GM12892 (cell line): ENCODE measurements around the gene KRT85.
"Not testable (repeated sequence)": the region's sequence is repeated elsewhere in the genome, so short reads cannot be mapped to it uniquely, and the experiment has no call there.

ENCODE experiments used
- DNase-seq: peaks from one replicate; pipeline ENCODE4 v3.0.0; 2011; ENCODE audit not compliant: insufficient read length
- FAIRE-seq: peaks from 2 replicates; lab custom pipeline; 2011; peaks lifted over from hg19 to GRCh38; lab: Jason Lieb, UNC
- POLR2A ChIP-seq: IDR thresholded peaks from 2 replicates; pipeline ENCODE4 v1.6.1; 2011; ENCODE audit warnings: low read depth, low read length, control low read depth
- POLR2AphosphoS5 ChIP-seq: IDR thresholded peaks from 2 replicates; pipeline ENCODE4 v1.6.1; 2011; ENCODE audit warnings: low read depth, low read length, control low read depth
- TAF1 ChIP-seq: IDR thresholded peaks from 2 replicates; pipeline ENCODE4 v1.6.1; 2011; ENCODE audit warnings: low read depth, mild to moderate bottlenecking, control low read depth, low read length, borderline replicate concordance

The KRT85 gene

GRCh38 chr12:52327052-52327829 lies 40.0 kb downstream of the KRT85 start:
- DNase-seq (peak; percentile 70), FAIRE-seq (peak; percentile 84)
- TF ChIP-seq POLR2A (no peak), POLR2AphosphoS5 (no peak), TAF1 (no peak)

GRCh38 chr12:52324153-52324444 lies 43.2 kb downstream of the KRT85 start:
- TF ChIP-seq POLR2A (no peak), POLR2AphosphoS5 (no peak), TAF1 (no peak)
- FAIRE-seq (no peak), DNase-seq (no peak)

DNA sequence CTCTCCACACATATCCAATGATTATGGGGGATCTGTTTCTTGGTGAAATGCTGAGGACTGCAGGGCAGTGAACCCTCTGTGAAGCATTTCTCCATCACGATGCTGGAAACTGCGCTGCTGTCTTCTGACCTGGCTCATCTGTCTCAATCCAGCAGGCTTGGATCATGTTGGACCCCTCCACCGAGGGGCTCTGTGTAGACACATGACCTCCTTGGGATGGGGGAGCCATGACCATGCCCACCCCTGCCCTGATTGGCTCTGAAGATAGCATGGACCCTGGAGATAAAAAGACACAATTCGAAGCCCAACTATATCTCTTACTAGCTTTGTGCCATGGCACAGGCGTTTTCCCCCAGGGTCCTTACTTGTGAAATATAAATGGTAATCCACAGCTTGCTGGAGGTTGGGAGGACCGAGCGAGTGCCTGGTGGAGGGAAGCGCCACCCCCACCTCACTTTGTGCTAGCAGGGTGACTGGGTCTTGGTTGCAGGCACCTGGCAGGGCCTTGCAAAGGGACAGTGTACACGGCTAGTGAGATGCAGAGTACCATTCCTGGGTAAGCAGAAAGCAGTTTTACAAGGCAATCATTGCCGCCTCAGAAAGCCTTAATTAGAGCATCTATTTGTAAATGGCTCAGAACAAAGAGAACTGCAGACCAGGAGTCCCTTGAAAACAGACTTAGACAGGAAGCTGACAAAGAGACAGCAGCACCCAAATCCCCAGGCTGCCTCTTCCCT lies 43.7 kb downstream of the KRT85 start:
- TF ChIP-seq POLR2AphosphoS5 (no peak), POLR2A (no peak), TAF1 (no peak)
- no peak for FAIRE-seq

GRCh38 chr12:52323001-52323400 lies 44.3 kb downstream of the KRT85 start:
- DNase-seq (no peak), FAIRE-seq (no peak)
- no peak for TF ChIP-seq POLR2A
- TF ChIP-seq POLR2AphosphoS5 = no peak
- TF ChIP-seq TAF1 = no peak

More for the DNA sequence above, 43.7 kb downstream of the KRT85 start:
- no peak for DNase-seq

DNA sequence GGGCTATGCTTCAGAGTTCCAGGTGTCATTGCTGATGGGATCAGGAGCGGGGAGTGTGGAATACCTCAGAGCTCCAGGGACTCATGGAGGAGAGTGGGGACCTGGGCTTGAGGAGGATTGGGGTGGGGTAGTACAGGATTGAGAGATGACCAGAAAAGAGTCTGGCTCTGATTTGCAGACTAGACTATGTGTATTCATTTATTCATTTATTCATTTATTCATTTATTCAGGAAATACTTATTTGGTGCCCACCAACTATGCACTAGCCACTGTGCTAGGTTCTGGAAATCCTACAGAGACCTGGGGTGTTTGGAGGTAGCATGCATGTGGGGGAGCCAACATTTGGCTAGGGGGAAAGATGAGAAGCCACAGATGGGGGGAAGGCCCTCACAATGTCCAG lies 45.2 kb downstream of the KRT85 start:
- DNase-seq (no peak), FAIRE-seq (no peak)
- TF ChIP-seq POLR2A (no peak), POLR2AphosphoS5 (no peak), TAF1 (no peak)

DNA sequence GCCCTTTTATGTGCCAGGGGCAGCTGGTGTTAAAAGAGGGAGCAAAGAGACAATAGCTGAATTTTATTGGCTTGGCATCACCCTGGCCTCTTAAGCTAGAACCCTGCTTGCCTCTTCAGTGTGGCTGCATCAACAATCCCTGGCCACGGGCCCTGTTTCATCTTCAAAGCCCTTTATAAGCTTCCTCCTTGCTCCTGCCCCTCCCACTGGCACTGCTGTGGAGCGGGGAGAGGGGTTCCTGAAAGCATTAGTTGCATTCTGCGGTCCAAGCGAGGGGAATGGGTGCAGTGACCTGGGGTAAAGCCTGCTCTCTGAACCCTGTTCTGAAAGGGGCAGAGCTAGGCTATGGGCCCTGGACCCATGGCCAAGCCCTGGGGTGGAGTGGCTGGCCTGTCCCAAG lies 45.9 kb downstream of the KRT85 start:
- no peak for DNase-seq
- TF ChIP-seq POLR2AphosphoS5 (no peak), POLR2A (no peak), TAF1 (no peak)
- no peak for FAIRE-seq

DNA sequence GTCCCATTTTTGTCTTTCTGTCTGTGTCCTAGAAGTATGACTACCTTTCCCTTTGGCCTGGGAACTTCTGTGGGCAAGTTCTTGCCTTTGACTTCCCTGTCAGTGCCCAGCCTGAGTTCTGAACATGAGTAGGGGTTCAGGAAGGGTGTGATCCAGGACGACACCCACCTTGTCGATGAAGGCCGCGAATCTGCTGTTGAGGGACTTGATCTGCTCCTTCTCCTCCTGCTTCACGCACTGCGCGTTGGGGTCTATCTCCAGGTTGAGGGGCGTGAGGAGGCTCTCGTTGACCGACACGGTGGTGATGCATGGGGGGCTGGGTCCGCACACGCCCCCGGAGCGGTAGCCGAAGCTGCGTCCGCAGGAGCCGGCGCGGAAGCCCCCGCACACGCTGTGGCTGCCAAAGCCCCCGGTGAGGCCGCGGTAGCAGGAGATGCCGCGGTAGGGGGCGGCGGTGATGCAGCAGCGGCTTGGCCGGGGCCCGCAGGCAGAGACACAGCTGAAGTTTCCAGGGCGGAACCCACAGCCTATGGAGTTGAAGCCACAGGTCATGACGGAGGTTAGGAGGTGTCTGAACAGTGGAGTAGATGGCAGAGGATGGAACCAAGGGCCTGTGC lies 46.4 kb downstream of the KRT85 start, which contains the start of gene KRT83:
KRT83 (minus strand) TSS at position 615 of the 617 bp plus-strand sequence; CDS start at position 552, 63 bp downstream.
- TF ChIP-seq POLR2AphosphoS5 (no peak), POLR2A (no peak), TAF1 (no peak)
- FAIRE-seq (no peak), DNase-seq (no peak)

- FAIRE-seq = no peak
- TF ChIP-seq POLR2A (no peak), POLR2AphosphoS5 (no peak), TAF1 (no peak)
- no peak for DNase-seq
These were observed 48.2 kb downstream of the KRT85 start for GRCh38 chr12:52319097-52319496.

DNA sequence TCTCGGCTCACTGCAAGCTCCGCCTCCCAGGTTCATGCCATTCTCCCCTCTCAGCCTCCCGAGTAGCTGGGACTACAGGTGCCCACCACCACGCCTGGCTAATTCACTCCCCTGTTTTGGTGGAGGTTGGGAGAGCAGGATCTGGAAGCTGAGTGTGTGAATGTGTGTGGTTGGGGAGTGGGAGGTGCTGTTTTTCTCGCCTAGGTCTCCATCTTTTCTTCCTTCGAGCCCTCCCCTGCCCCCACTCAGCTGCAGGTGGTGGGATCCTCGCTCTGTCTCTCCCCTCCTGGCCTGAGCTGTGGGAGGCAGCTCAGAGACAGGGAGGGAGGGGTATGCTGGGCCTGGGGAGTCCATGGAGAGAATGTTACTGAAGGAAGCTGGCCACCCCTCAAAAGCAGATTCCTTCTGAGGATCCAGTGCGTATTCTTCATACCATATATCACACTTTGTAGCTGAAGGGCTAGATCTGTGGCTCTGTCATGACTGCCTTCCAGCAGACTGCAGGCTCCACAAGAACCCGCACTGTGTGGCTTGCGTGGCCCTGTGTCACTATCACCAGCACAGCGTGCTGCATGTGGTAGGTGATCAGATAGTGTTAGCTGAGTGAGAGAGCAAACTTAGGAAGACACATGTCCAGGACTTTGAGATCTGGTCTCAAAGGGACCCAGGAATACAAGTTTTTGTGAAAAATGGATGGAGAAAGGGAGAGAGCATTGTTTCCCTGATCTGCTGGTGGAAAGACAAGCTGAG lies 48.9 kb downstream of the KRT85 start:
- DNase-seq (no peak), FAIRE-seq (no peak)
- TF ChIP-seq TAF1 (no peak), POLR2A (no peak), POLR2AphosphoS5 (no peak)

GRCh38 chr12:52317468-52318052 lies 49.7 kb downstream of the KRT85 start:
- no peak for TF ChIP-seq POLR2AphosphoS5
- FAIRE-seq (no peak), DNase-seq (no peak)

- TF ChIP-seq POLR2AphosphoS5 (no peak), POLR2A (no peak), TAF1 (no peak)
- no peak for FAIRE-seq
- no peak for DNase-seq
These were observed 50.6 kb downstream of the KRT85 start for GRCh38 chr12:52316701-52317100.

DNA sequence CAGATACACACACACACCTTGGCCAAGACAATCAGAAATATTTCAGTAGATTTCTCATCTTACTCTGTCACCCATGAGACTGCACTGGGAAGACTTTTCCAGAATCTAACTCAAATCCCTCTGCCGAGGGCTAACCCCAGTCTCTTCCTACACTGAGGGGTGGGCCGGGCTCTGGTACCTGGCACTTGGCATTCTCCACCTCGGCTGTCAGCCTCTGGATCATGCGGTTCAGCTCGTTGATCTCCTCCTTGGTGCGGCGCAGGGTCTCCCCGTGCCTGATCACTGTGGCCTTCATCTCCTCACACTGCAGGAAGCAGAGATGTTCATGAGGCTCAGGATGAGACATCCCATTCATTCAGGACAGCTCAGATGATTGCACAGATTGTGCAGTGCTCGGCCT lies 51.0 kb downstream of the KRT85 start:
- DNase-seq (no peak), FAIRE-seq (no peak)
- TF ChIP-seq TAF1 = no peak
- no peak for TF ChIP-seq POLR2AphosphoS5
- no peak for TF ChIP-seq POLR2A

GRCh38 chr12:52315721-52316120 lies 51.6 kb downstream of the KRT85 start:
- DNase-seq, FAIRE-seq: not testable (repeated sequence)
